Panc1 (cell line): Measurements from ENCODE around the gene TET3. TPM values are rescaled to one million over a fixed set of nuclear protein-coding genes. Genes with fewer than 3 reads are reported as not detected.

Experiments used
- ATAC-seq: fragments of 200-7000 bp; cut with Tn5 transposase; 2 replicates; pipeline ENCODE4 v1.9.1; 2020; ENCODE audit warnings: mild to moderate bottlenecking, moderate library complexity
- BruUV-seq: library from RNA; stranded (reverse); fragments of 400-500 nt; replicated peaks from 2 replicates; lab custom pipeline; 2021; lab: Mats Ljungman, UMichigan
- CTCF ChIA-PET: fragments of 300-600 bp; sonication (Branson Sonifier 250); formaldehyde crosslinking; loops from one replicate; lab custom pipeline; 2022; ENCODE audit warnings: antibody characterized with exemption; lab: Charles Lee
- POLR2A ChIA-PET: fragments of 300-600 bp; sonication (Branson Sonifier 250); formaldehyde crosslinking; loops from one replicate; lab custom pipeline; 2022; ENCODE audit warnings: antibody characterized with exemption; lab: Charles Lee
- DNase-seq: peaks from one replicate; pipeline ENCODE4 v3.0.0-alpha.2; 2010; ENCODE audit warnings: low read depth, low spot score
- H3K27ac ChIP-seq: 2 replicates; pipeline ENCODE4 v1.5.1; 2011; ENCODE audit warnings: mild to moderate bottlenecking, low read length, inconsistent platforms
- H3K27me3 ChIP-seq: fragments of 200-500 bp; sonication (Bioruptor generic); 2 replicates; pipeline ENCODE4 v1.6.0; 2014; ENCODE audit warnings: low read length, inconsistent platforms; ENCODE audit not compliant: control insufficient read depth, insufficient read depth
- H3K36me3 ChIP-seq: fragments of 200-500 bp; sonication (Bioruptor generic); 2 replicates; pipeline ENCODE4 v1.5.1; 2014; ENCODE audit warnings: inconsistent platforms, mild to moderate bottlenecking, low read length, moderate library complexity; ENCODE audit not compliant: control insufficient read depth, insufficient read depth
- H3K4me1 ChIP-seq: 2 replicates; pipeline ENCODE4 v1.5.1; 2011; ENCODE audit warnings: inconsistent platforms, mild to moderate bottlenecking, low read length, moderate library complexity; ENCODE audit not compliant: control insufficient read depth, insufficient read depth
- H3K4me3 ChIP-seq, 2 experiments: 2 replicates each; pipeline ENCODE4 v1.5.1; 2011 to 2012; ENCODE audit warnings: low read depth in 2 of 2, low read length in 2 of 2, mild to moderate bottlenecking in 2 of 2, inconsistent platforms in 1 of 2, moderate library complexity in 1 of 2
- H3K9me3 ChIP-seq: fragments of 200-500 bp; sonication (Bioruptor generic); 2 replicates; pipeline ENCODE4 v1.5.1; 2014; ENCODE audit warnings: low read depth, mild to moderate bottlenecking, inconsistent platforms, low read length, moderate library complexity; ENCODE audit not compliant: control insufficient read depth, insufficient read depth
- CTCF ChIP-seq: fragments of 450-650 bp; IDR thresholded peaks from 2 replicates; pipeline ENCODE4 v1.5.1; 2017; ENCODE audit warnings: mild to moderate bottlenecking
- POLR2AphosphoS5 ChIP-seq: IDR thresholded peaks from 2 replicates; pipeline ENCODE4 v1.6.1; 2012; ENCODE audit warnings: mild to moderate bottlenecking, low read depth, low read length, moderate library complexity
- REST ChIP-seq, 2 experiments: IDR thresholded peaks; 2 replicates each; pipeline ENCODE4 v1.6.1; 2011 to 2012; ENCODE audit warnings: low read depth in 2 of 2, control low read depth in 1 of 2, low read length in 1 of 2, mild to moderate bottlenecking in 1 of 2, moderate library complexity in 1 of 2; ENCODE audit not compliant: insufficient read depth in 1 of 2
- SIN3A ChIP-seq: IDR thresholded peaks from 2 replicates; pipeline ENCODE4 v1.6.1; 2012; ENCODE audit warnings: low read depth, mild to moderate bottlenecking, low read length, moderate library complexity, borderline replicate concordance; ENCODE audit not compliant: insufficient read depth
- TCF7L2 ChIP-seq: IDR thresholded peaks from 2 replicates; pipeline ENCODE4 v1.6.1; 2011; ENCODE audit warnings: mild to moderate bottlenecking, low read depth, low read length, inconsistent platforms
- in situ Hi-C: cut with HindIII; loops from 2 replicates; pipeline ENCODE4 v1.10.0; 2016; ENCODE audit warnings: low sequenced_read_pairs, low pct_unique_long_range_greater_than_20kb
- intact Hi-C: fragments of 100-400 bp; cut with micrococcal nuclease; formaldehyde crosslinking; loops from one replicate; pipeline ENCODE4 v1.10.0; 2022; ENCODE audit not compliant: unreplicated experiment
- total RNA-seq: library from RNA; stranded (reverse); gene quantifications from one replicate; pipeline ENCODE4 v1.2.1, GENCODE V29; 2021; ENCODE audit not compliant: unreplicated experiment

The TET3 gene
- total RNA-seq, 1 experiment from 2014 or later = 13.1 TPM

- no peaks in the 10 kb centered on the region for H3K4me1 ChIP-seq
- no peaks in the 10 kb centered on the region for H3K9me3 ChIP-seq
- in situ Hi-C loops = no loop called here
- intact Hi-C loops = no loop called here
- H3K27me3 ChIP-seq = no peaks in the 10 kb centered on the region
- no TSS peak for BruUV-seq
- ChIA-PET POLR2A (no interaction called here), CTCF (no interaction called here)
- TF ChIP-seq SIN3A = no peak
- TF ChIP-seq CTCF = no peak
- no peak for TF ChIP-seq REST (IDR thresholded peaks at IDR 0.05; ENCODE audit: insufficient read depth in 1 of 2, low read depth in 2 of 2, low read length in 1 of 2)
- TF ChIP-seq POLR2AphosphoS5 = no peak
- no peak for TF ChIP-seq TCF7L2
- no peak overlapping the region for H3K27ac ChIP-seq
- H3K4me3 ChIP-seq = no peak overlapping the region
- peaks cover 5% of the 10 kb centered on the region; the same call in 1 of the 2 replicates for H3K36me3 ChIP-seq
- no peak for ATAC-seq
- DNase-seq = no peak
These were observed 42.0 kb upstream of the TET3 start for GRCh38 chr2:73942664-73943063.

- ChIA-PET POLR2A (no interaction called here), CTCF (no interaction called here)
- Histone ChIP-seq H3K4me1 (no peaks in the 10 kb centered on the region), H3K4me3 (no peak overlapping the region), H3K9me3 (no peaks in the 10 kb centered on the region), H3K27me3 (no peaks in the 10 kb centered on the region), H3K36me3 (peaks cover 12% of the 10 kb centered on the region; the same call in 1 of the 2 replicates), H3K27ac (no peak overlapping the region)
- intact Hi-C loops = no loop called here
- BruUV-seq = no TSS peak
- DNase-seq (no peak), ATAC-seq (no peak)
- in situ Hi-C loops = no loop called here
- TF ChIP-seq CTCF (no peak), TCF7L2 (no peak), REST (IDR thresholded peaks at IDR 0.05; ENCODE audit: insufficient read depth in 1 of 2, low read depth in 2 of 2, low read length in 1 of 2) (no peak), POLR2AphosphoS5 (no peak), SIN3A (no peak)
These were observed 40.0 kb upstream of the TET3 start for GRCh38 chr2:73944714-73945113.
